ENCODE results near the gene GGACT. TPM values are rescaled to one million over a fixed set of nuclear protein-coding genes. Genes with fewer than 3 reads are reported as not detected.
A peak's percentile ranks its signal among the peaks of the same experiment; 100 is the strongest.

The GGACT gene
- total RNA-seq, 4 donors from 2014 or later: 1.9 to 8.7 (median 5.6) TPM

DNA sequence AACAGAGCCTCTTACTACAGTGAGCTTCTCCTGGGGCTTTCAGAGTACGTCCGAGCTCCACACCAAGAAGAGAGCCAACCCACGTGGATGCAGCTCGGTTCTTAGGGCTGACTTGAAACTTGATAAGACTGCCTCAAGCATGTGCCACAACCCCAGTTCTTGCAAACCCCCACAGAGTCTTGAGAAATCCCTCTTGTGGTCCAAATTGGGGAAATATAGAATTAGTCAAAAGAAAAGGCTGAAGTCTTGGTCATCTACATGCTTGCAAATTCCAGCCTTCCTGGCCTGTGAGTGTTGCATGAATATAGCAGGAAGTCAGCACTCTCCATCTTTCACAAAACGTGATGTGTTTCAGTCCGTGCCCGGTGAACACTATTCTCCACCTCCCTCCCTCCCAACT lies 95.2 kb downstream of the GGACT start:
- no peak for TF ChIP-seq POLR2A (IDR thresholded peaks at IDR 0.05)
- TF ChIP-seq, protein P1, sequence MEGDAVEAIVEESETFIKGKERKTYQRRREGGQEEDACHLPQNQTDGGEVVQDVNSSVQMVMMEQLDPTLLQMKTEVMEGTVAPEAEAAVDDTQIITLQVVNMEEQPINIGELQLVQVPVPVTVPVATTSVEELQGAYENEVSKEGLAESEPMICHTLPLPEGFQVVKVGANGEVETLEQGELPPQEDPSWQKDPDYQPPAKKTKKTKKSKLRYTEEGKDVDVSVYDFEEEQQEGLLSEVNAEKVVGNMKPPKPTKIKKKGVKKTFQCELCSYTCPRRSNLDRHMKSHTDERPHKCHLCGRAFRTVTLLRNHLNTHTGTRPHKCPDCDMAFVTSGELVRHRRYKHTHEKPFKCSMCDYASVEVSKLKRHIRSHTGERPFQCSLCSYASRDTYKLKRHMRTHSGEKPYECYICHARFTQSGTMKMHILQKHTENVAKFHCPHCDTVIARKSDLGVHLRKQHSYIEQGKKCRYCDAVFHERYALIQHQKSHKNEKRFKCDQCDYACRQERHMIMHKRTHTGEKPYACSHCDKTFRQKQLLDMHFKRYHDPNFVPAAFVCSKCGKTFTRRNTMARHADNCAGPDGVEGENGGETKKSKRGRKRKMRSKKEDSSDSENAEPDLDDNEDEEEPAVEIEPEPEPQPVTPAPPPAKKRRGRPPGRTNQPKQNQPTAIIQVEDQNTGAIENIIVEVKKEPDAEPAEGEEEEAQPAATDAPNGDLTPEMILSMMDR (IDR thresholded peaks at IDR 0.05): no peak
- no peaks in the 10 kb centered on the region for H3K27me3 ChIP-seq
- H3K4me3 ChIP-seq (replicated peaks in 1 of 3): no peak overlapping the region
- DNase-seq: no peak
- peaks cover 4 to 17% of the 10 kb centered on the region in 2 donors for H3K4me1 ChIP-seq
- no peaks in the 10 kb centered on the region for H3K9me3 ChIP-seq
- 97% methylated on average over 5 to 7 of the region's 7 CpGs for WGBS, 2 donors
- no peaks in the 10 kb centered on the region for H3K36me3 ChIP-seq
- intact Hi-C loops (cut with DNase I): no loop called here
- H3K27ac ChIP-seq: no peak overlapping the region

DNA sequence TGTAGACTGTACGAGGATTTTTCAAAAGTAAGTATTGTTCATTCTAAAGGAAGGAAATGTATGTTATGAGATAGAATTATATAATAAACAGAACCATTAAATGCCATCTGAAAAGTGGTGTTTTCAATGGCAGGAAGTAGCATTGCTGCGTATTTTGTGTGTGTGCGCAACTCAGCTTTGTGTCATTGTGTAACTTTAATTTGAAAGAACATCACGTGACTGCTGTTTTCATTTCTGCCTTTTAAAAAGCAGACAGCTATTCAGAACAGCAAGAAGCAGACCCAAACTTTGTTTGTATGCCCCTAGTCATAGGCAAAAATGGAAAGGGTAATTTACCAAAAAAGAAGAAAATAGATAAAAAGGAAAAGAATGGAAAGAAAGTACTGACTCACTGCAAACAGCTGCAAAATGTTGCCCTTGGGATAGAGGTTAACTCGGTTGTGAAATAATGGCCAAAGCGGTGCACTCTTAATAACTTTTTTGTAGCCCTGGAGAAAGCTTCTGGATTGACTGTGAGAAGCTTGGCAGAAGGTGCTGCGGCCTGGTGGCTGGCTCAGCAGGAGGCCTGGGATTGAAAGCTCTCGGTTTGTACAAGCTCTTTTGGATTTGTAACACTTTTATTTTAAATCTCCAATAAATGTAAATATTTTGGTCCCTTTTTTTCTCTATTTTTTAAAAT lies 97.3 kb downstream of the GGACT start:
- 68 to 74% methylated on average over 8 of the region's 8 CpGs for WGBS, 2 donors
- peak in 1 of 2 donors; percentile 23 for DNase-seq
- Histone ChIP-seq H3K36me3 (no peaks in the 10 kb centered on the region), H3K27ac (no peak overlapping the region), H3K4me1 (peaks cover 4 to 17% of the 10 kb centered on the region in 2 donors), H3K4me3 (replicated peaks in 1 of 3) (no peak overlapping the region), H3K27me3 (no peaks in the 10 kb centered on the region), H3K9me3 (no peaks in the 10 kb centered on the region)
- intact Hi-C loops (cut with DNase I): no loop called here
- TF ChIP-seq, protein P1 (IDR thresholded peaks at IDR 0.05): peak in 1 of 6 experiments; percentile 12
- TF ChIP-seq POLR2A (IDR thresholded peaks at IDR 0.05): no peak

DNA sequence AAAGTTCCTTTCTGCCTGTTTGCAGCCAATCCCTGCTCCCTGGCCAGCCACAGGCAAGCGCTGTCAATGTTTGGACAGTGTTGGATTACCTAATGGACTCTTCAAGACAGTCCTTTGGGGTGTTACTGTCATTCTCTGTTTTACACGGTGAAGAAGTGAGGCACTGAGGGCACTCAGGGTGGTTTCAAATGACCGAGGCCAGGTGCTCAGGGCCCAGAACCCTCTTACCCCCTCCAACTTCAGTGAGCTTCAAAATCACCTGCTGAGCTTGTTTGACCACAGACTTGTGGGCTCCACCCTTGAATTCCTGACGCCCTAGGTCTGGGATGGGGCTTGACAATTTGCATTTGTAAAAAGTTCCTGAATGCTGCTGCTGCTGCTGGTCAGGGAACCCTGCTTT lies 97.9 kb downstream of the GGACT start:
- no peaks in the 10 kb centered on the region for H3K27me3 ChIP-seq
- H3K4me1 ChIP-seq: peaks cover 4 to 17% of the 10 kb centered on the region in 2 donors
- peak; percentile 43 to 46 for DNase-seq
- H3K27ac ChIP-seq: no peak overlapping the region
- intact Hi-C loops (cut with DNase I): no loop called here
- no peak overlapping the region for H3K4me3 ChIP-seq (replicated peaks in 1 of 3)
- H3K36me3 ChIP-seq: no peaks in the 10 kb centered on the region
- TF ChIP-seq, protein P1 (IDR thresholded peaks at IDR 0.05): no peak
- TF ChIP-seq POLR2A (IDR thresholded peaks at IDR 0.05): no peak
- 34 to 53% methylated on average over 4 of the region's 4 CpGs for WGBS, 2 donors
- no peaks in the 10 kb centered on the region for H3K9me3 ChIP-seq

DNA sequence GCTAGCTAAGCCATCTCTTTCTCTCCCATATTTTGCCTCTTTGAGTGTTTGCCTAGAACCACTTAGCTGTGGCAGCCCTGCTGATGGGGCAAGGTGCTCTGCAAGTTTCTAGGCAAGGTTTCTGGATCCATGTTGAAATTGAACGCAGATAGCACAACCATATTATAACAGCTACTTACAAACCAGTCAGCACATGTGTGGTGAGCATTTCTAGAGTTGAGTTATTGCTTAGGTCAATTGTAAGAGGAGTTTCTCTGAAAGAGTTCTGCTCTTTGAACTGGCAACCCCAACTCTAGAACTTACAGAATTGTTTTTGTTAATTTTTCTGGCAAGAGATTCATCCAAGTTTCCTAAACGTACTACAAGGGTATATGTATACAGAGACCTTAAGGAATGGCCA lies 103.3 kb downstream of the GGACT start:
- Histone ChIP-seq H3K27ac (no peak overlapping the region), H3K4me1 (peaks cover 0 to 3% of the 10 kb centered on the region in 2 donors), H3K4me3 (replicated peaks in 1 of 3) (no peak overlapping the region), H3K36me3 (no peaks in the 10 kb centered on the region), H3K9me3 (no peaks in the 10 kb centered on the region), H3K27me3 (no peaks in the 10 kb centered on the region)
- TF ChIP-seq POLR2A (IDR thresholded peaks at IDR 0.05): no peak
- TF ChIP-seq, protein P1 (IDR thresholded peaks at IDR 0.05): no peak
- DNase-seq: no peak
- intact Hi-C loops (cut with DNase I): no loop called here
- WGBS, 2 donors: 61 to 86% methylated on average over 2 of the region's 2 CpGs

DNA sequence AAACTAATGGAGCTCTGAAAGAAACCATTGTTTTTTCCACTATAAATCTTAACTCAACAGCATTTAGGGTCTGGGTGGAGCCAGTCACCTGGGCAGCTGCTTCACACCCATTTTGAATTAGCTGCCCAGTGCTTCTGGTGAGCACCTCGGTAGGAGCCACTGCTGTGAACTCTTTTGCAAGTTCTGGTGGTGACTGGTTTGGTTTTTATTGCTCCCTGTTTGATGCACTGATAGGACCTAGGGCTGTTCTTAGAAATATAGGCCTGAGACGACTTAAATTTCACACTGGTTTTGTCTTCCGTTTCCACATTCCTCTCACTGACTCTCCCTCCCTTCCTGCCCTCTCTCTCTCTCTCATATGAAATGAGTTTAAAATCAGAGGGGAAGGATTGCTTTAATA lies 103.9 kb downstream of the GGACT start:
- Histone ChIP-seq H3K27ac (no peak overlapping the region), H3K27me3 (no peaks in the 10 kb centered on the region), H3K36me3 (no peaks in the 10 kb centered on the region), H3K4me1 (no peaks in the 10 kb centered on the region), H3K9me3 (no peaks in the 10 kb centered on the region), H3K4me3 (replicated peaks in 1 of 3) (no peak overlapping the region)
- no peak for DNase-seq
- intact Hi-C loops (cut with DNase I): no loop called here
- 71 to 91% methylated on average over 3 of the region's 3 CpGs for WGBS, 2 donors
- TF ChIP-seq, protein P1 (IDR thresholded peaks at IDR 0.05): no peak
- TF ChIP-seq POLR2A (IDR thresholded peaks at IDR 0.05): no peak

Data from thyroid gland (tissue), 4 donors.